Keratinocyte (primary cell): ENCODE data around the gene ACTG1. TPM values are rescaled to one million over a fixed set of nuclear protein-coding genes. Genes with fewer than 3 reads are reported as not detected.

Experiments used
- DNase-seq: peaks from one replicate; pipeline ENCODE4 v3.0.0-alpha.2; 2011; ENCODE audit warnings: low read depth, missing footprints, low spot score
- FAIRE-seq: peaks from 2 replicates; lab custom pipeline; 2011; peaks lifted over from hg19 to GRCh38; lab: Jason Lieb, UNC
- H2AFZ ChIP-seq: 2 replicates; pipeline ENCODE4 v1.6.0; 2012; ENCODE audit warnings: low read length, control low read depth, inconsistent platforms; ENCODE audit not compliant: control insufficient read depth
- H3K27ac ChIP-seq: 2 replicates; pipeline ENCODE4 v1.5.1; 2011; ENCODE audit warnings: low read length; ENCODE audit not compliant: control insufficient read depth, insufficient read depth
- H3K27me3 ChIP-seq: 3 replicates; pipeline ENCODE4 v1.6.0; 2011; ENCODE audit warnings: low read length; ENCODE audit not compliant: control insufficient read depth, insufficient read depth; ENCODE audit errors: extremely low read depth
- H3K36me3 ChIP-seq, 2 experiments: 2 replicates in 1 of 2; 3 replicates in 1 of 2; pipeline ENCODE4 v1.5.1; 2011; ENCODE audit warnings: low read length in 2 of 2, mild to moderate bottlenecking in 1 of 2; ENCODE audit not compliant: control insufficient read depth in 2 of 2, insufficient read depth in 2 of 2; ENCODE audit errors: extremely low read depth in 1 of 2
- H3K4me1 ChIP-seq: 3 replicates; pipeline ENCODE4 v1.5.1; 2011; ENCODE audit warnings: low read length; ENCODE audit not compliant: control insufficient read depth, insufficient read depth; ENCODE audit errors: extremely low read depth
- H3K4me2 ChIP-seq: 3 replicates; pipeline ENCODE4 v1.6.0; 2011; ENCODE audit warnings: low read depth, low read length; ENCODE audit not compliant: control insufficient read depth, insufficient read depth; ENCODE audit errors: extremely low read depth
- H3K4me3 ChIP-seq, 3 experiments: fragments of 200-600 bp in 1 of 3; sonication (generic) in 1 of 3; 2 replicates in 2 of 3; 3 replicates in 1 of 3; pipeline ENCODE4 v1.5.1; 2011 to 2016; ENCODE audit warnings: low read length in 3 of 3, mild to moderate bottlenecking in 3 of 3, control low read depth in 2 of 3, inconsistent platforms in 1 of 3, low read depth in 1 of 3, mixed read lengths in 1 of 3, mixed run types in 1 of 3, moderate library complexity in 1 of 3; ENCODE audit not compliant: control insufficient read depth in 2 of 3, insufficient read depth in 2 of 3; ENCODE audit errors: extremely low read depth in 1 of 3
- H3K79me2 ChIP-seq: 2 replicates; pipeline ENCODE4 v1.6.0; 2012; ENCODE audit warnings: low read length; ENCODE audit not compliant: control insufficient read depth, insufficient read depth
- H3K9ac ChIP-seq: 3 replicates; pipeline ENCODE4 v1.6.0; 2011; ENCODE audit warnings: low read length; ENCODE audit not compliant: control insufficient read depth, insufficient read depth; ENCODE audit errors: extremely low read depth
- H3K9me1 ChIP-seq: 3 replicates; pipeline ENCODE4 v1.6.0; 2011; ENCODE audit warnings: low read length; ENCODE audit not compliant: control insufficient read depth, insufficient read depth; ENCODE audit errors: extremely low read depth
- H3K9me3 ChIP-seq: 2 replicates; pipeline ENCODE4 v1.5.1; 2012; ENCODE audit warnings: low read depth, low read length; ENCODE audit not compliant: control insufficient read depth
- H4K20me1 ChIP-seq: 3 replicates; pipeline ENCODE4 v1.6.0; 2011; ENCODE audit warnings: low read length; ENCODE audit not compliant: control insufficient read depth, insufficient read depth; ENCODE audit errors: extremely low read depth
- CTCF ChIP-seq, 3 experiments: IDR thresholded peaks in 1 of 3; conservative IDR thresholded peaks in 1 of 3; optimal IDR thresholded peaks in 1 of 3; 2 replicates in 2 of 3; 3 replicates in 1 of 3; pipeline versions ENCODE3 to v1.5.1; 2011; ENCODE audit warnings: low read length in 3 of 3, mild to moderate bottlenecking in 3 of 3, moderate library complexity in 2 of 3, control low read depth in 1 of 3, inconsistent platforms in 1 of 3; ENCODE audit not compliant: insufficient read depth in 2 of 3; ENCODE audit errors: extremely low read depth in 1 of 3
- EZH2 ChIP-seq: IDR thresholded peaks from one replicate; pipeline ENCODE4 v1.6.1; 2012; ENCODE audit warnings: inconsistent platforms, mild to moderate bottlenecking, low read length, moderate library complexity
- dilution Hi-C: fragments of 300-500 bp; cut with MboI; formaldehyde crosslinking; loops from one replicate; pipeline ENCODE4 v1.7.0; 2020; ENCODE audit warnings: low sequenced_read_pairs; ENCODE audit not compliant: extremely low pct_ligation_motif_present
- polyA plus RNA-seq, 5 experiments: library from polyadenylated mRNA; depleted of rRNA in 3 of 5; stranded (reverse) in 3 of 5; stranded (forward) in 1 of 5; unstranded in 1 of 5; fragments of >200 nt; gene quantifications; 1 replicate in 1 of 5; 2 replicates in 3 of 5; 3 replicates in 1 of 5; pipeline versions ENCODE4 v1.2.1 to v1.2.3, GENCODE V29; 2011 to 2012; ENCODE audit warnings: missing spikeins in 2 of 5, low read depth in 1 of 5, low replicate concordance in 1 of 5

Gene ACTG1
- polyA plus RNA-seq, 1 donor (not counting 4 experiments of a cell fraction or from before 2014, with no cell fraction given), result 1,867 TPM

- no peak for TF ChIP-seq CTCF (optimal IDR thresholded peaks at IDR 0.05 in 1 of 3, IDR thresholded peaks at IDR 0.05 in 1 of 3, conservative IDR thresholded peaks at IDR 0.05 in 1 of 3; ENCODE audit: extremely low read depth in 1 of 3, insufficient read depth in 2 of 3, low read length in 3 of 3)
- no peak for TF ChIP-seq EZH2
- no peaks in the 10 kb centered on the region for H3K9me1 ChIP-seq
- FAIRE-seq (no peak), DNase-seq (no peak)
- dilution Hi-C loops, result no loop called here
- no peaks in the 10 kb centered on the region for H3K79me2 ChIP-seq
- no peak overlapping the region for H3K27ac ChIP-seq
- no peaks in the 10 kb centered on the region for H3K9me3 ChIP-seq
- H4K20me1 ChIP-seq, result no peaks in the 10 kb centered on the region
- no peak overlapping the region for H2AFZ ChIP-seq
- no peaks in the 10 kb centered on the region for H3K36me3 ChIP-seq
- H3K4me2 ChIP-seq, result peak overlapping the region; percentile 22
- no peak overlapping the region for H3K9ac ChIP-seq
- peaks cover 23% of the 10 kb centered on the region for H3K27me3 ChIP-seq
- peaks cover 4% of the 10 kb centered on the region for H3K4me1 ChIP-seq
- H3K4me3 ChIP-seq, result no peak overlapping the region
These were observed 30.6 kb downstream of the ACTG1 start for GRCh38 chr17:81481815-81482505.

- FAIRE-seq, result no peak
These were observed 31.4 kb downstream of the ACTG1 start for GRCh38 chr17:81481073-81481799.

More at GRCh38 chr17:81481073-81481799, 31.4 kb downstream of the ACTG1 start:
- H3K27me3 ChIP-seq, result peaks cover 23% of the 10 kb centered on the region
- H3K27ac ChIP-seq, result no peak overlapping the region
- no peaks in the 10 kb centered on the region for H4K20me1 ChIP-seq
- H3K9me3 ChIP-seq, result no peaks in the 10 kb centered on the region
- H2AFZ ChIP-seq, result no peak overlapping the region
- no peaks in the 10 kb centered on the region for H3K36me3 ChIP-seq
- DNase-seq, result peak; percentile 19
- H3K4me1 ChIP-seq, result peaks cover 4% of the 10 kb centered on the region
- H3K4me2 ChIP-seq, result peak overlapping the region; percentile 22
- dilution Hi-C loops, result no loop called here
- no peak overlapping the region for H3K9ac ChIP-seq
- H3K79me2 ChIP-seq, result no peaks in the 10 kb centered on the region
- no peaks in the 10 kb centered on the region for H3K9me1 ChIP-seq
- TF ChIP-seq CTCF (optimal IDR thresholded peaks at IDR 0.05 in 1 of 3, IDR thresholded peaks at IDR 0.05 in 1 of 3, conservative IDR thresholded peaks at IDR 0.05 in 1 of 3; ENCODE audit: extremely low read depth in 1 of 3, insufficient read depth in 2 of 3, low read length in 3 of 3) (no peak), EZH2 (no peak)
- H3K4me3 ChIP-seq, result no peak overlapping the region
